Astrocyte (in vitro differentiated cells and primary cell): ENCODE data around the gene RIPPLY2. TPM values are rescaled to one million over a fixed set of nuclear protein-coding genes. Genes with fewer than 3 reads are reported as not detected.
"Not testable (repeated sequence)": the region's sequence is repeated elsewhere in the genome, so short reads cannot be mapped to it uniquely, and the experiment has no call there.

Experiments used
- DNase-seq: peaks from one replicate; pipeline ENCODE4 v3.0.0-alpha.2; 2010; ENCODE audit warnings: low read depth
- FAIRE-seq: peaks from 2 replicates; lab custom pipeline; 2011; peaks lifted over from hg19 to GRCh38; lab: Jason Lieb, UNC
- H2AFZ ChIP-seq: 2 replicates; pipeline ENCODE4 v1.6.0; 2012; ENCODE audit warnings: low read depth, low read length, inconsistent platforms
- H3K27ac ChIP-seq: 2 replicates; pipeline ENCODE4 v1.5.1; 2011; ENCODE audit warnings: low read depth, low read length, inconsistent platforms
- H3K27me3 ChIP-seq: 2 replicates; pipeline ENCODE4 v1.6.0; 2011; ENCODE audit warnings: low read length, inconsistent platforms; ENCODE audit not compliant: insufficient read depth
- H3K36me3 ChIP-seq: 2 replicates; pipeline ENCODE4 v1.5.1; 2011; ENCODE audit warnings: low read length, inconsistent platforms; ENCODE audit not compliant: insufficient read depth
- H3K4me1 ChIP-seq: 2 replicates; pipeline ENCODE4 v1.5.1; 2011; ENCODE audit warnings: low read length, inconsistent platforms; ENCODE audit not compliant: insufficient read depth
- H3K4me2 ChIP-seq: 2 replicates; pipeline ENCODE4 v1.6.0; 2012; ENCODE audit warnings: low read length, inconsistent platforms
- H3K4me3 ChIP-seq: 2 replicates; pipeline ENCODE4 v1.5.1; 2011; ENCODE audit warnings: low read depth, mild to moderate bottlenecking, low read length, inconsistent platforms; ENCODE audit not compliant: insufficient read depth
- H3K79me2 ChIP-seq: 2 replicates; pipeline ENCODE4 v1.6.0; 2012; ENCODE audit warnings: mild to moderate bottlenecking, low read length, inconsistent platforms; ENCODE audit not compliant: insufficient read depth
- H3K9ac ChIP-seq: 2 replicates; pipeline ENCODE4 v1.6.0; 2012; ENCODE audit warnings: mild to moderate bottlenecking, low read length, inconsistent platforms
- H3K9me3 ChIP-seq: 2 replicates; pipeline ENCODE4 v1.5.1; 2012; ENCODE audit warnings: low read depth, mild to moderate bottlenecking, low read length, inconsistent platforms; ENCODE audit not compliant: insufficient read depth
- H4K20me1 ChIP-seq: 2 replicates; pipeline ENCODE4 v1.6.0; 2012; ENCODE audit warnings: low read length, inconsistent platforms; ENCODE audit not compliant: insufficient read depth
- H3K27ac Mint-ChIP-seq: one replicate; pipeline ENCODE4 v1.8.0; 2021; ENCODE audit warnings: mild to moderate bottlenecking, mixed read lengths; ENCODE audit not compliant: unreplicated experiment
- H3K27me3 Mint-ChIP-seq: one replicate; pipeline ENCODE4 v1.8.0; 2021; ENCODE audit warnings: low read depth, mixed read lengths; ENCODE audit not compliant: unreplicated experiment
- H3K36me3 Mint-ChIP-seq: one replicate; pipeline ENCODE4 v1.8.0; 2021; ENCODE audit warnings: low read depth, mixed read lengths; ENCODE audit not compliant: unreplicated experiment
- H3K4me1 Mint-ChIP-seq: one replicate; pipeline ENCODE4 v1.8.0; 2021; ENCODE audit warnings: low read depth, mixed read lengths; ENCODE audit not compliant: unreplicated experiment
- H3K4me3 Mint-ChIP-seq: one replicate; pipeline ENCODE4 v1.8.0; 2021; ENCODE audit warnings: mild to moderate bottlenecking, moderate library complexity, mixed read lengths; ENCODE audit not compliant: unreplicated experiment
- H3K9me3 Mint-ChIP-seq: one replicate; pipeline ENCODE4 v1.8.0; 2021; ENCODE audit warnings: mild to moderate bottlenecking, mixed read lengths; ENCODE audit not compliant: unreplicated experiment
- EZH2 ChIP-seq: IDR thresholded peaks from 2 replicates; pipeline ENCODE4 v1.6.1; 2012; ENCODE audit warnings: mild to moderate bottlenecking, low read length, inconsistent platforms; ENCODE audit not compliant: insufficient read depth
- total RNA-seq: library from RNA; stranded (reverse); gene quantifications from 2 replicates; pipeline ENCODE4 v1.2.1, GENCODE V29; 2021
- TF ChIP-seq, protein P1 (sequence below): IDR thresholded peaks from 2 replicates; pipeline ENCODE4 v1.5.1; 2011; ENCODE audit warnings: low read depth, mild to moderate bottlenecking, inconsistent platforms, low read length, moderate library complexity; ENCODE audit not compliant: insufficient read depth

Gene RIPPLY2
- total RNA-seq, 1 donor from 2014 or later: not detected

DNA sequence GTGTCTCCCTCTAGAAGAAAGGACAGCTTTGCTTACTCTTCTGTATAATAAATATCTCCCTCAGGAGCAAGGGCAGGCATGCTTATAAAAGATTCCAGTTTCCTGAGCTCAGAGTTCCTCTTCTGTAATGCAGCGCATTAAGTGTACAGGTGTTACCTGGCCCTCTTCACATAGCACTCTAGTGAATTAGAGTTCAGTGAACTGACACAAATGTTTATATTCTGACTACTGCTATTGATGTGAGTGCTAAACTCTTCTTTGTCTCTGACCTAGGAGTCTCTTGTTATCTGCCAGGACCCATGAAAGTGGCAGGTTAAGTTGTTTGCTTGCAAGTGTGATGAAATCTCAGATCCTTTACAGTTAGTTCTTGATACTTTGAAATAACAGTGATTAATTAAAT, 39.9 kb downstream of the RIPPLY2 start:
- Mint-ChIP-seq H3K27ac (no peak overlapping the region), H3K9me3 (no peaks in the 10 kb centered on the region), H3K36me3 (no peaks in the 10 kb centered on the region), H3K4me1 (no peaks in the 10 kb centered on the region), H3K27me3 (no peaks in the 10 kb centered on the region), H3K4me3 (no peak overlapping the region)
- DNase-seq (no peak), FAIRE-seq (no peak)
- Histone ChIP-seq H3K9ac (no peak overlapping the region), H3K79me2 (peaks cover 3% of the 10 kb centered on the region), H3K27me3 (no peaks in the 10 kb centered on the region), H3K4me1 (no peaks in the 10 kb centered on the region), H3K9me3 (peaks cover 4% of the 10 kb centered on the region), H4K20me1 (peaks cover 8% of the 10 kb centered on the region), H3K4me3 (no peak overlapping the region), H3K27ac (no peak overlapping the region), H3K36me3 (no peaks in the 10 kb centered on the region), H2AFZ (no peak overlapping the region), H3K4me2 (no peak overlapping the region)
- TF ChIP-seq, protein P1, sequence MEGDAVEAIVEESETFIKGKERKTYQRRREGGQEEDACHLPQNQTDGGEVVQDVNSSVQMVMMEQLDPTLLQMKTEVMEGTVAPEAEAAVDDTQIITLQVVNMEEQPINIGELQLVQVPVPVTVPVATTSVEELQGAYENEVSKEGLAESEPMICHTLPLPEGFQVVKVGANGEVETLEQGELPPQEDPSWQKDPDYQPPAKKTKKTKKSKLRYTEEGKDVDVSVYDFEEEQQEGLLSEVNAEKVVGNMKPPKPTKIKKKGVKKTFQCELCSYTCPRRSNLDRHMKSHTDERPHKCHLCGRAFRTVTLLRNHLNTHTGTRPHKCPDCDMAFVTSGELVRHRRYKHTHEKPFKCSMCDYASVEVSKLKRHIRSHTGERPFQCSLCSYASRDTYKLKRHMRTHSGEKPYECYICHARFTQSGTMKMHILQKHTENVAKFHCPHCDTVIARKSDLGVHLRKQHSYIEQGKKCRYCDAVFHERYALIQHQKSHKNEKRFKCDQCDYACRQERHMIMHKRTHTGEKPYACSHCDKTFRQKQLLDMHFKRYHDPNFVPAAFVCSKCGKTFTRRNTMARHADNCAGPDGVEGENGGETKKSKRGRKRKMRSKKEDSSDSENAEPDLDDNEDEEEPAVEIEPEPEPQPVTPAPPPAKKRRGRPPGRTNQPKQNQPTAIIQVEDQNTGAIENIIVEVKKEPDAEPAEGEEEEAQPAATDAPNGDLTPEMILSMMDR: no peak
- no peak for TF ChIP-seq EZH2

DNA sequence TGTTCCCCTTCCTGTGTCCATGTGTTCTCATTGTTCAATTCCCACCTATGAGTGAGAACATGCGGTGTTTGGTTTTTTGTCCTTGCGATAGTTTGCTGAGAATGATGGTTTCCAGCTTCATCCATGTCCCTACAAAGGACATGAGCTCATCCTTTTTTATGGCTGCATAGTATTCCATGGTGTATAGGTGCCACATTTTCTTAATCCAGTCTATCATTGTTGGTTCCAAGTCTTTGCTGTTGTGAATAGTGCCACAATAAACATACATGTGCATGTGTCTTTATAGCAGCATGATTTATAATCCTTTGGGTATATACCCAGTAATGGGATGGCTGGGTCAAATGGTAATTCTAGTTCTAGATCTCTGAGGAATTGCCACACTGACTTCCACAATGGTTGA, 43.9 kb downstream of the RIPPLY2 start:
- H3K9me3 Mint-ChIP-seq, H3K27me3 ChIP-seq, H2AFZ ChIP-seq, H3K27ac Mint-ChIP-seq, H3K4me3 ChIP-seq, H3K4me1 ChIP-seq, H3K4me1 Mint-ChIP-seq, H3K4me2 ChIP-seq, H3K36me3 Mint-ChIP-seq, H4K20me1 ChIP-seq, H3K27me3 Mint-ChIP-seq, FAIRE-seq, H3K9me3 ChIP-seq, H3K27ac ChIP-seq, H3K9ac ChIP-seq, H3K36me3 ChIP-seq, H3K79me2 ChIP-seq, H3K4me3 Mint-ChIP-seq, DNase-seq: not testable (repeated sequence)

DNA sequence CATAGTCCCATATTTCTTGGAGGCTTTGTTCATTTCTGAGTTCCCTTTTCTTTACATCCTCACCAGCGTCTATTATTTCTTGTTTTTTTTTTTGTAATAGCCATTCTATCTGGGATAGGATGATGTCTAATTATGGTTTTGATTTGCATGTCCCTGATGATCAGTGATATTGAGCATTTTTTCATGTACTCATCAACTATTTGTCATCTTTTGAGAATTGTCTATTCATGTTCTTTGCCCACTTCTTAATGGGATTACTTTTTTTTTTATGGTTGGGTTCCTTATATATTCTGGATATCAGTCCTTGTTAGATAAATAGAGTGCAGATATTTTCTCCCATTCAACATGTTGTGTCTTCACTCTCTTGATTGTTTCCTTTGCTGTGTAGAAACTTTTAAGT, 48.5 kb downstream of the RIPPLY2 start:
- no peak for TF ChIP-seq EZH2
- TF ChIP-seq, protein P1: no peak
- no peaks in the 10 kb centered on the region for H3K9me3 ChIP-seq
- no peaks in the 10 kb centered on the region for H3K27me3 ChIP-seq
- H3K4me2 ChIP-seq: no peak overlapping the region
- H3K79me2 ChIP-seq: peaks cover 21% of the 10 kb centered on the region
- H3K27ac ChIP-seq: no peak overlapping the region
- no peaks in the 10 kb centered on the region for H3K36me3 ChIP-seq
- Mint-ChIP-seq H3K9me3 (peaks cover 3% of the 10 kb centered on the region), H3K36me3 (peaks cover 2% of the 10 kb centered on the region), H3K27ac (no peak overlapping the region), H3K4me3 (no peak overlapping the region), H3K27me3 (no peaks in the 10 kb centered on the region), H3K4me1 (peaks cover 2% of the 10 kb centered on the region)
- no peak overlapping the region for H3K4me3 ChIP-seq
- no peak overlapping the region for H3K9ac ChIP-seq
- FAIRE-seq (no peak), DNase-seq (no peak)
- peaks cover 13% of the 10 kb centered on the region for H4K20me1 ChIP-seq
- no peaks in the 10 kb centered on the region for H3K4me1 ChIP-seq
- H2AFZ ChIP-seq: no peak overlapping the region
